Measurements from ENCODE around the gene TULP1.

Gene TULP1

DNA sequence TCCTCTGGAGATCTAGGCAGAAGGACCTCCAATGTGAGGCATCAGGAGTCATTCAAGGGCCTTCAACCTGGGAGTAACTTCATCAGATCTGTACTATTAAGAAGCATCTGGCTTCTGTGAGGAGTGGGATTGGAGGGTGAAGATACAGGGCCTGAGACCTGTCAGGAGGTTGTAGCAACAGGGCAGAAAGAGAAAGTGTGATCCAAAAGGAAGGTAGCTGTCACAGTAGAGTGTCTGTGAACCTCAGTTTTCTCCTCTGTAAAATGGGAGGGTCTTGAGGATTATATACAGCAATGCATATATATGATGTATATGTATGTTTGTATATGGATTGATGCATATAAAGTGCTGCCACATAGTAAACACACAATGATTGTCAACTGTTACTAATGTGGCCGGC lies 47.0 kb downstream of the TULP1 start:
- no peak for DNase-seq (ENCODE audit: low read depth)

DNA sequence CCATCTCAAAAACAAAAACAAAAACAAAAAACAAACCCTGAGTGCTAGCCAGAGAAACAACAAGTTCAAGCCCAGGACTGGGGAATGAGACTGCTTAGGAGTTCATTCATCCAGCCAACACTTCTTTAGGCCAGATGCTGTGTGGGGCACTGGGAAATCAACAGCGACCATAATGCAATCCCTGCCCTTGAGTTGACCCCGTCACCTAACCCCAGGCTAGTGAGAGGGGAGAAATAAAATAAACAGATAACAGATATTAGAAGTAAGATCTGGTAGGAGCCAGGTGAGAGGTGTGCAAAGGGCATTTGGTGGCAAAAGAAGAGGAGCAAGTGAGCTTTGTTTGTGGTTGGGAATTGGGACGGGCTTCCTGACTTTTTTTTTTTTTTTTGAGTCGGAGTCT lies 49.4 kb downstream of the TULP1 start:
- no peak for DNase-seq (ENCODE audit: low read depth)

GRCh38 chr6:35461270-35461669 lies 51.4 kb downstream of the TULP1 start:
- DNase-seq (ENCODE audit: low read depth) = no peak

- no peak for DNase-seq (ENCODE audit: low read depth)
Measured at GRCh38 chr6:35457907-35458306, 54.8 kb downstream of the TULP1 start.

- no peak for DNase-seq (ENCODE audit: low read depth)
Measured at GRCh38 chr6:35454391-35455110, 58.1 kb downstream of the TULP1 start.

DNA sequence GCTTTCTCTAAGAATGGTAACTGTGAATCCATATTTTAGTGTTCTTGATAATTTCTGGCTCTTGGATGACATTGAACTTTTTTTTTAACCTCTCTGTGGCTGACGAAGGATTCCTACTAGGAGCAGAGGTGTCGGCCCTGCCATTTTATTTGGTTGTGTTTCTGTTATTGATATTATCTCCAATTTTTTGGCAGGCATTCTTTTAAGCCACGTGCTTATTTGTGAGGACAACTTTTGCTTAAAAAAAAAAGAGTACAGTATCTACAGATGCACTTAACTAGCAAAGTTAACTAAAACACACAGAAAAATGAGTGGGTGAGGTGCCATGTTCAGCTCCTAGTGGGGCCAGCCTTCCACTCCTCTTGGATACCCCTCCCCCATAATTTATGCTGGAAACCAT lies 59.5 kb downstream of the TULP1 start:
- DNase-seq (ENCODE audit: low read depth) = no peak

DNA sequence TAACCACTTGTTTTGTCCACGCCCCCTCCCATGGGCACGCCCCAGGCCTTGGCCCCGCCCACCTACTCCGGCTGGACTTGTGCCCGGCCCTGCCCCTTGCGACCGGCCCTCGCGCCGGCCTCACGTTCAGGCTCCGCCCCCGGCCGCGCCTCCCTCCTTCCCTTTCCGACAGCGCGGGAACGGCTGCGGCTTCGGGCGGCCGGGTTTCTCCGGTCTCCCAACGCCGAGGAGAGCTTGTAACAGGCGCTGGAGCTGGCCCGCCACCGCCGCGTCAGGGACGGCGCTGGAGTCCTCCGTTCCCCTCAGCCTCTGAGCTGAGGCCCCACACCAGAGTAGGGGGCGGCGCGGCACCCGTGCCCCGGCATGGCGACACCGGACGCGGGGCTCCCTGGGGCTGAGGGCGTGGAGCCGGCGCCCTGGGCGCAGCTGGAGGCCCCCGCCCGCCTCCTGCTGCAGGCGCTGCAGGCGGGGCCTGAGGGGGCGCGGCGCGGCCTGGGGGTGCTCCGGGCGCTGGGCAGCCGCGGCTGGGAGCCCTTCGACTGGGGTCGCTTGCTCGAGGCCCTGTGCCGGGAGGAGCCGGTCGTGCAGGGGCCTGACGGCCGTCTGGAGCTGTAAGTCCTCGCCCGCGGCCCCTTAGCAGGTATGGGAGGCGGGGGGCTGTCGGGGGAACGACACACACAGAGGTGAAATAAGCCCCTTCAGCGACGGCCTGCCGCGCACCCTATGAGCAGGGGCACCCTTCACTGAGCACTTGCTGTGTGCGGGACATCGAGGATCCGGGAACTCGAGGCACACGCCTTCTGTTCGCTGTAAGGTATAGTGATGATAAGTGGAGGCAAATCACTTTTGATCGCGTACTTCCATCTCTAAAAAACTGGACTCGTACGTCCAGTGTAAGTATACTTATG lies 60.3 kb downstream of the TULP1 start, which contains the start of gene FANCE:
TSS of gene FANCE (plus strand) at position 156 of the 908 bp plus-strand sequence. CDS start at position 364, 208 bp downstream.
- peak; percentile 89 for DNase-seq (ENCODE audit: low read depth)

GRCh38 chr6:35451354-35452182 lies 61.1 kb downstream of the TULP1 start:
- DNase-seq (ENCODE audit: low read depth) = no peak

DNA sequence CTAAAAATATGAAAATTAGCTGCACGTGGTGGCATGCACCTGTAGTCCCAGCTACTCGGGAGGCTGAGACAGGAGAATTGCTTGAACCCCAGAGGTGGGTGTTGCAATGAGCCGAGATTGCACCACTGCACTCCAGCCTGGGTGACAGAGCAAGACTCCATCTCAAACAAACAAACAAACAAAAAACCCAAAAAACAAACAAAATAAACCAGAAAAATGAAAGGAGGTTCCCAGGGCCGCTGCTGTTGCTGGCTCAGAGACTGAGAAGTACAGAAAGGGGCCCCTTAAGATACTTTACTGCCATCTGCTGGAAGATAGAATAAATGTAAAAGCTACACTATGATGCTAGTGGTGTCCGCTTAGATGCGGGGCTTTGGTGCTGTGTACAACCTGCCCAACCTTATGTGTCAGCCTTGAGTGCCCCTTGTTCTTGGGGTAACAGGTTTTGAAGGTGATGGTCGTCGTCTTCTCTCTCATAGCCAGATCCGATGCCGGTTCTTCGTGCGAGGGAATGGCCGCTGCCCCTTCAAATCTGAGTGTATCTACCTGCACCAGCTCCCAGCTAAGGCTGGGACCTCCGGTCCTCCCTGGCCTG lies 63.3 kb downstream of the TULP1 start:
- DNase-seq (ENCODE audit: low read depth) = no peak

- DNase-seq (ENCODE audit: low read depth) = no peak
Measured at GRCh38 chr6:35448191-35448590, 64.5 kb downstream of the TULP1 start.
